GM11168 (cell line): ENCODE results near the gene PKD1.

Source experiments
- in situ Hi-C: fragments of 300-500 bp; cut with MboI; formaldehyde crosslinking; loops from one replicate; pipeline ENCODE4 v1.12.0; 2022; ENCODE audit warnings: low sequenced_read_pairs; ENCODE audit not compliant: unreplicated experiment

PKD1 gene

DNA sequence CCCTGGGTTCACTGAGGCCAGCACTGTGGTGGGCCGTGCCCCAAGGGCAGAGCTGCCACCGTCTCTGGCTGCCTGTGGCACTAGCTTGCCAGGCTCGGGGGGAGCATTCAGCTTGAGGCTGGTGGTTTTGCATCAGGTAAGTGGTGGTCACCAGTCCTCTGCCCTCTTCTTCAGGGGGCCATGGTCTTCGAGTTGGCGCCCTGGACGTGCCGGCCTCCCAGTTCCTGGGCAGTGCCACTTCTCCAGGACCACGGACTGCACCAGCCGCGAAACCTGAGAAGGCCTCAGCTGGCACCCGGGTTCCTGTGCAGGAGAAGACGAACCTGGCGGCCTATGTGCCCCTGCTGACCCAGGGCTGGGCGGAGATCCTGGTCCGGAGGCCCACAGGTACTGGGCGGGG, 55.7 kb downstream of the PKD1 start:
- in situ Hi-C loops: no loop called here

DNA sequence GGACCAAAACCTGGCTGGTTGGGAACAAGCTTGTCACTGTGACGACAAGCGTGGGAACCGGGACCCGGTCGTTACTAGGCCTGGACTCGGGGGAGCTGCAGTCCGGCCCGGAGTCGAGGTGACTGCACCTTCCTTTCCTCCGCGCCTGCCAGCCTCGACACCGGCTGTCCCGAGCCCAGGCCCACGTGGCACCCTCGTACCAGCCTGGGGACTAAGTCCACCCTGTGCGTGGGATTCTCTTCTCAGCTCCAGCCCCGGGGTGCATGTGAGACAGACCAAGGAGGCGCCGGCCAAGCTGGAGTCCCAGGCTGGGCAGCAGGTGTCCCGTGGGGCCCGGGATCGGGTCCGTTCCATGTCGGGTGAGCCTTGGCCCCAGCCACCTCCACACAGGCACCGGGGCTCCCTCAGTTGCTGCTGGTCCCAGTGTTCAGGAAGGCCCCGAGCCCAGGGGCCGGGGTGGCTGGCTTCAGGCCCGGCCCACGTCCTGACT, 56.3 kb downstream of the PKD1 start:
- in situ Hi-C loops: no loop called here

DNA sequence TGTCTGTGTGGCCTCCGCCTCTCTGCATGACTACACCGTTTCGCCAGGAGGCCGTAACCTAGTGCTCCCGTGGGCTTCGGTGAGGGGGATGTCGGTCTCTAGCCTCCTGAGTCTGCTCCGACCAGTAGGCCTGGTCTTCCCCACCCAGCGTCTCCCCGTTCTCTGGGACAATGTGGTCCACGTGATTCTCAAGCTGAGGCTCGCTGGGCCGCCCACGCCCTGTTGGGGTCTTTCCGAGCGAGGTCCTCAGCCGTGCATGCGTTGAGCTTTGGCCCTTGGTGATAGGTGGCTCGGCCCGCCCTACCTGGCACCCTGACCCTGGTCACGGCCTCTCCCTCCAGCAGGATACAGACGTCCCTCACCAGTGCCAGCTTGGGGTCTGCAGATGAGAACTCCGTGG, 57.0 kb downstream of the PKD1 start:
- in situ Hi-C loops: no loop called here

DNA sequence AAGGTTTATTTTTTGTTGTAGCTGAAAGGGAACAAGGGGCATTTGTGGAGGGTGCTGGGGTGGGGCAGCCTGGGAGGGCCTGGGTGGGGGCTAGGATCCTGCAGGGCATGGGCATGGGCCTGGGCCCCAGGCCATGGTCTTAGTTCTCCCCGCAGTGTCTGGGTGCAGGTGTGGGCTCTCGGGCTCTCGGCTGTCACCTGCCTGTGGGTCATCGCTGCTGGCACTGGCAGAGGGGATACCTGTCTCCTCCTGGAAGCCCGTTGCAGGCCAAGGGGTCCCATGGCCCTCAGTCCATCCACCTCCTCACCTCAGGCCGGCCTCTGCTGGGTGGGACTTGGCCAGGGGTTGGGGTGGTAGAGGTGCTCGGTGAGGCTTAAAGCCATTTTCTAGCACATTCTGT, 57.6 kb downstream of the PKD1 start:
- in situ Hi-C loops: no loop called here

DNA sequence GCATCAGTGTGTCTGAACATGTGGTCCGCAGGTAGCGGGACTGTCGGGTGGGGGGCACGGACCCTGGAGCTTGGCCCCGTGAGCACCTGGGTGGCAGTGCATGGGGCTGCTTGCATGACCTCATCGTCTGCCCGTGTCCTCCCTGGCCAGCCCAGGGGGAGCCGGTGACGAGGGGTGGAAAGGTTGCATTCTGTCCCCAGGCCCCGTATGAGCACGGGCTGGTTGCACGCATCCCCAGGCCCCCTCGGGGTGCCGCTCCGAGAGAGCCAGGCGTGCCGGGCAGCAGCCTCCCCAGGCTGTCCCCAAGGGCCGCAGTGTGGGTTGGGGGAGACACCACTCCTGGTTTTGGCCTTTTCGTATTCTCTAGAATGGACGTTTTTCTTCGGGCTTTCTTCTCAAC, 58.0 kb downstream of the PKD1 start:
- in situ Hi-C loops: no loop called here

DNA sequence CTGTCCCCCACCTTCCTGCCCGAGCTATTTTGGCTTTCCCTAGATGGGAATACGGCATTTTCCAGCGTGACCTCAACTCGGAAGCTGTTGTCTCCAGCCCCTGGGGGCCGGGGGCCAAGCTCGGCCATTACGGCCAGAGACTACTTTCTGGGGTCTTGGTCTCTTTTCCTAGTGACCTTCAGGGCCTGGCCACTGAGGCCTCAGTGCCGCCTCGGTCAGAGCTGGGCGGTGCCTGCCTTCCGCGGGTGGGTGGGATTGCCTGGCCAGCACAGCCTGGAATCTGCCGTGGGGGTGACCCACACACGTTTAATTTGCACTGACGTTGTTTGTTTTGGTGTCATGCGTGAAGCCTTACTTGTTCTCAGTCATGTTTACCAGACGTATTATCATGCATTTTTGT, 58.7 kb downstream of the PKD1 start:
- in situ Hi-C loops: no loop called here

DNA sequence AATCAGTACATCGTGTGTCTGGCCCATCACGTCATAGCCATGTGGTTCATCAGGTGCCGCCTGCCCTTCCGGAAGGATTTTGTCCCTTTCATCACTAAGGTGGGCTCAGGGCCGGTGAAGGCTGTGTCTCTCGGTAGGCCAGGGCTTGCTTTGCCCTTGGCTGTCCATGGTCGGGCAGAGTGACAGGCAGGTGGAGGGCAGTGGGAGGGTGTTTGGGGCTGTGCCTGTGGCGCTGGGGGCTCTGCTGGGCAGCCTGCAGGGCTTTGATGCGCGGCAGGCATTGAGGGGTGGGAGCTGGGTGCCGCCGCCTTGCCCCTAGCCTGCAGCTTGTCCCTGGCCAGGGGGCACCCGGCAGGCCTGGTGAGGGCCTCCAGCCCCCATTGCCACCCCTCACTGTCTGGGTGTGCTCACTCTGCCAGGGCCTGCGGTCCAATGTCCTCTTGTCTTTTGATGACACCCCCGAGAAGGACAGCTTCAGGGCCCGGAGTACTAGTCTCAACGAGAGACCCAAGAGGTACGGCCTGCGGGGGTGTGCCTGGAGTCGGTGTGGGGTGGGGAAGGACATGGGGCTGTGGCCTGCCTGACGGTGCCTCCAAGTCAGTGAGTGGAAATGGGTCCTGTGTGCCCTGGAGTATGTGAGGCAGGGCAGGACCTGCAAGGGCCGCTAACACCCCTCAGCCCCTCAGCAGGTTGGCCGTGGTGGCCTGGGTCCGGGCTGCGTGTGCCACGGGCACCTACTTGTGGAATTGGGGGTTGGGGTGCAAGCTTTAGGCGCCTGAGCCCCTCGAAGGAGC, 59.4 kb downstream of the PKD1 start:
- in situ Hi-C loops: no loop called here

DNA sequence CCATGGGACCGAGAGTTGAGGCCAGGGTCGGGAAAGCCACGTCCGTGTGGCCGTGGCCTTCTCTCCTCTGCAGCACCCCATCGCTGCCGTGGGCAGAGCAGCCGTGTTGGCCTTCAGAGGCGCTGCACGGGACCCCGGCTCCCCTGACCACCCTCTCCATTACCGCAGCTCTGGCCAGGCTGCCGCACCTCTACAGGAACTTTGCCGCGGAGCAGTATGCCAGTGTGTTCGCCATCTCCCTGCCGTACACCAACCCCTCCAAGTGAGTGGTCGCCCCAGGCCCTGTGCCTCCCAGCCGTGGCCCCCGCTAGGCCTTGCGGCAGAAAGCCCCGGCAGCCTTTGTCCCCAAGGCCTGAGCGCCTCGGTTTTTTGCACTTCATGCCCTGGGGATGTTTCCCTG, 60.1 kb downstream of the PKD1 start:
- in situ Hi-C loops: no loop called here

DNA sequence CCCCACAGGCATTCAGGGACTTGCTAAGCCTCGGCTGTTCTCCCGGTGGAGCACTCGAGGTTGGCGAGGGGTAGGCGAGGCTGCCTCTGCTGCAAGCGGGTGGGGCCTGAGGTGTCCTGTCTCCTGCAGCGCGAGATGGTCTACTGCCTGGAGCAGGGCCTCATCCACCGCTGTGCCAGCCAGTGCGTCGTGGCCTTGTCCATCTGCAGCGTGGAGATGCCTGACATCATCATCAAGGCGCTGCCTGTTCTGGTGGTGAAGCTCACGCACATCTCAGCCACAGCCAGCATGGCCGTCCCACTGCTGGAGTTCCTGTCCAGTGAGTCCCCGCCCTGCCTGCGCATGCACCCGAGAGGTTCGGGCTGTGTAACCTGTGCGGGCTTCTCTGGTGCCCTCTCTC, 61.6 kb downstream of the PKD1 start:
- in situ Hi-C loops: no loop called here

DNA sequence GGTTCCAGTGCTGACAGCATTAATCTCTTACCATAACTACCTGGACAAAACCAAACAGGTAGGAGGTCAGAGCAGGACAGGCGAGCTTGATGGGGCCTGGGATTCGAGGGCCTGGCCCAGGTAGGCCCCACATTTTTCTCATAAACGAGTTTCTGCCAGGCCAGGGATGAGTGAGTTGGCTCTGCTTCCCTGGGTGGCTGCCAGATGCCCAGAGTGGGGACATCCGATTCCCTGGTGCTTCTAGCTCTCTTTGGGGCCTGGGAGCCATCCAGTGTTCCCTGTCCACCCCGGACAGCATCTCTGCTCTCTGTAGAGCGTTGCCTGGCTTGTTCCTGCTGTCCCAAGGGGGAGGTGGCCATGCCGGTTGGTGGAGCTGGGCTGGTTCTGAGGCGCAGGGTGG, 62.8 kb downstream of the PKD1 start:
- in situ Hi-C loops: no loop called here

DNA sequence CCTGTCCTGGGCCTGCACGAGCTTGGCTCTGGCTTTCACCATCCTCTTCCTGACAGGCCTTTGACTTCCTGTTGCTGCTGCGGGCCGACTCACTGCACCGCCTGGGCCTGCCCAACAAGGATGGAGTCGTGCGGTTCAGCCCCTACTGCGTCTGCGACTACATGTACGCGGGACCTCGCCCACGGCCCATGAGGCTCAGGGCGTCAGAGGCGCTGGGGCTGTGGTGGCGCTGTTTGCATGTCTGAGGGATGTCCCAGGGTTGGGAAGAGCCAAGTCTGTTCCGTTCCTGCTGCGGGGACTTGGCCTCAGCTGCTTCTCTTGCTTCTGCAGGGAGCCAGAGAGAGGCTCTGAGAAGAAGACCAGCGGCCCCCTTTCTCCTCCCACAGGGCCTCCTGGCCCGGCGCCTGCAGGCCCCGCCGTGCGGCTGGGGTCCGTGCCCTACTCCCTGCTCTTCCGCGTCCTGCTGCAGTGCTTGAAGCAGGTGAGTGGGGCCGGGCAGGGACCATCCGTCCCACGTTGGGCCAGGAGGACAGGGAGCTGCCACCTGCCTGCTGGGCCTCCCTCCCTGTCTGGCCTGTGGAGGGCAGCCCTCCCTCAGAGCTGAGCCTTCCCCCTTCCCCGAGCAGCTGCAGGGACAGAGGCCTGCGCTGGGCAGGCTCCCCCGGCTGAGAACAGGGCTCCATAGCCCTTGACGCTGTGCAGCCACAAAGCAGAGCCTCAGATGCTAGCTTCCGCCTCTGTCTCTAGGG, 64.1 kb downstream of the PKD1 start:
- in situ Hi-C loops: no loop called here

DNA sequence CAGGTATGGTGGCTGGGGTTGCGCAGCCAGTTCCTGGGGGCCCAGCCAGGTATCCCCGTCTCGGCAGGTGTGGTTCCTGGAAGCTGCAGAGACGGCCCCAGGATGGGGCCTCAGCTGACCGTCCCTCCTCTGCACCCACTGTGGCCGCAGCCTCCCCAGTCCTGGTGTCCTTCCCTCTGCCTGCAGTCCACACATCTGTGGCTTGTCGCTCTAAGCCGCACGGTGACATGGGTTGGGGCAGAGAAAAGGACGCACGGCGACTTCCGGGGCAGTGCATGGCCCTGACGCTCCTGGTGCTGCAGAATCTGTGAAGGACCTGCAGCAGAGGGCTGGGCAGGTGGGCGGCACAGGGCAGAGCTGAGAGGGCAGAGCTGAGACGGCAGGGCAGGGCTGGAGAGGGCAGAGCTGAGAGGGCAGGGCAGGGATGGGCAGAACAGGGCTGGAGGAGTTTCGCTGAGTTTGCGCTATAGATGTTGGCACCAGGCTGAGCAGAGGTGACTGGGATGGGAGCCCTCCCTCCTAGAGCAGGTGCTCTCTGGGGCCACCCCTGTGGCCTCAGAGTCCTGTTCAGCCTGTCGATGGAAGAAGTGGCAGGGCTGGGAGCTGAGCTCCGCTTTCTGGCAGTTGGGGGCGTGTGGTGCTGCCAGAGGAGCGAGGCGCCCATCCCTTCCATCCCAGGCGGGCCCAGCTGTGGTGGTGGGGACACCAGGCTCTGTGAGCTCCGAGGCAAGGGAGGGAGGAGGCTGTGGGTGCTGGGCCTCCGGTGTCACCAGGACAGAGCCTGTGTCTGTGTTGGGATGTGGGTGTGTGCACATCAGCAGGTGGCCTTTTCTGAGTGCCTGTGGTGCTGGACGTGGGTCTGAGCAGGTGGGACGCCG, 64.9 kb downstream of the PKD1 start:
- in situ Hi-C loops: no loop called here

DNA sequence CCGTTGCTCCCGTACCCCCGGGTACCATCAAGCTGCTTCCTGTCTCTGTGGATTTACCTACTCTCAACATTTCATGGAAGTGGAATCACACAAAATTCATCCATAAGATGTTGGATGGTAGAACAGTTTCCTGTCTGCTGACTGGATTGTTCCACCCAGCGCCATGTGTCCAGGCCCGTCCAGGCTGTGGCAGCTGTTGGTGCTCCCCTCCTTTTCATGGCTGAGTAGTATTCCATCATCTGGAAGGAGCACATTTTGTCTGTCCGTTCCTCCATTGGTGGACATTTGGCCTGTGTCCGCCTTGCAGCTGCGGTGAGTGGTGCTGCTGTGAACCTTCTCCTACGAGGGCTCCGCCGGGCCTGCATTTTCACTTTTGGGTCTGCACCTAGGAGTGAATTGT, 69.6 kb downstream of the PKD1 start:
- in situ Hi-C loops: no loop called here

DNA sequence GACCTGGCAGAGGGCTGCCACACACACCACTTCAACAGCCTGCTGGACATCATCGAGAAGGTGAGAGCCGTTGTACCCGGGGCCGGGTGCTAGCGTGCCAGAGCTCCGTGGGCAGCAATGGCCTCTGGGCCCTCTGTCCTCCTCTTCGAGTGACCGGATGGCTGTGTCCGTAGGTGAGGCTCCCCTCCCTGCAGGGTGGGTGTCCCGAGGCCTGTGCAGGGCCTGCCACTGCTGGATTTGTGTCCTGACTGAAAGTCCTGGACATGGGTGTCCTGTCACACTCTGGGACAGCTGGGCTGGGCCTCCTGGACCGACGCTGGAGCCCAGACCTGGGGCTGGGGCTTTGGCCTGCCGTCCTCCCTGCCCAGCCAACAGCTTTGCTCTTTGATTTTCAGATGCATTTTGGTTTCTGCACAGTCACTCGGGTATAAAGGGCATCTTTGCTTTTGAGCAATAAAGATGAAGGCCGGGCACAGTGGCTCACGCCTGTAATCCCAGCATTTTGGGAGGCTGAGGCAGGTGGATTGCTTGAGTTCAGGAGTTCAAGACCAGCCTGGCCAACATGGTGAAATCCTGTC, 71.2 kb downstream of the PKD1 start:
- in situ Hi-C loops: no loop called here

DNA sequence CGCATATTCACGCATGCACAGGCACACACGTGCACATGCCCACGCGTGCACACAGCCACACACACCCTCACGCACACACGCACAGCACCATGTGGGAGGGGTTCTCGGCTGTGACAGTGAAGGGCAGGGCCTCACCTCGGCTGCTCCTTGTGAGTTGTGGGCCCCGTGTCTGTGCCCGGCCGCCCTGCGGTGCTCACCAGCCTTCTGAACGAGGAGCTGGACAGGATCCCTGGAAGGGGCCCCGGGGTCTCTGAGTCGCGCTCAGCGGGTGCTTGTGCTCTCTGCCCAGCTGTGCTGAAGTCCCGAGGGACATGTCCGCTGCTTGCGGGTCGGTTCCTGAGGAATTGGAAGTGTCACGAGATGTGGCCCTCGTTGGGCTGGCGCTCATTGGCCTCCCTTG, 71.8 kb downstream of the PKD1 start:
- in situ Hi-C loops: no loop called here

DNA sequence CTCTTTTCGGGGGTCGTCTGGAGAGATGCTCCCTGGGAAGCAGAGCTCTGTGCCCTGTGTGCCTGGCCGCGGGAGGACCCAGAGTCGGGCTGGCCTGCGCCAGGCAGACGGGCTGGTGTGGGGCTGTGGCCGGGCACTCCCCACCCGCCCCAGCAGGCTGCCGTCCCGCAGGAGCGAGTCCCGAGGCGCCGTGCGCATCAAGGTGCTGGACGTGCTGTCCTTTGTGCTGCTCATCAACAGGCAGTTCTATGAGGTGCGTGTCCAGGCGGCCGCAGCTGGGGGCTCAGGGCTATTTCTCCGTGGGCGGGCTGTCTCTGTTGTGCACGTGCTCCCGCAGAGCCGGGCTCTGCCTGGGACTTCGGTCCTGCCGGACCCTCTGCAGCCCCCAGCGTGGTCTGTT, 72.9 kb downstream of the PKD1 start:
- in situ Hi-C loops: no loop called here

DNA sequence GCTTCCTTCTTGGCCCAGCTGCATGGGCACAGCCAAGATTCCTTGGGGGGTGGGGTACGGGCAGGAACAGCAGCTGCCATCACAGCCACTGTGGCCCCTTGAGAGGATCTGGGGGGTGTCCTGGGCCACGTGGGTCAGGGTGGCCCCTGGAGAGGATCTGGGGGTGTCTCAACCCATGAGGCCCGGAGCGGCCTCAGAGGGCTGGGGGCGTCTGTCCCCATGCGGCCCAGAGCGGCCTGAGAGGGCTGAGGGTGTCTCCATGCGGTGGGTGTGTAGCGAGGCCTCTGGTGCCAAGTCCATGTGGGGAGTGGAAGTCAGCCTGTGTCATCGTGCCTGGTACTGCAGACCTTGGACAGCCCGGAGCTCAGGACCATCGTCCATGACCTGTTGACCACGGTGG, 74.2 kb downstream of the PKD1 start:
- in situ Hi-C loops: no loop called here

DNA sequence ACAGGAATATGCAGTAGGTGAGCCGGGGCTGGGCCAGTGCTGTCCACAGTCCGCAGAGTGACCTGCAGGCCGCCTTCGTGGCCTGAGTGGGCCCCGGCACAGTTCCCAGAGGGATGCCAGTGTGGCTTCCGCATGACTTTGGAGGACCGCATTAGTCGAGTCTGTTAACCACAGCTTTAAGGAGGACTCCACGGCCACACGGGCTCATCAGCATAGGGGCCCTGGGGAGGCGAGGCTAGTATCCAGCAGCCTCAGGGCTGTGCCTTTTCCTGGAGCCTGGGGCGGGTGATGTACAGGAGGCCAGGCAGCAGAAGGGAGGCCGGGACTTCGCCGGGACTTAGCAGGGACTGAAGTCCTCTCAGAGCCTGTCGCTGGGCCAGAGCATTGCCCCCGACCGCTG, 74.7 kb downstream of the PKD1 start:
- in situ Hi-C loops: no loop called here

DNA sequence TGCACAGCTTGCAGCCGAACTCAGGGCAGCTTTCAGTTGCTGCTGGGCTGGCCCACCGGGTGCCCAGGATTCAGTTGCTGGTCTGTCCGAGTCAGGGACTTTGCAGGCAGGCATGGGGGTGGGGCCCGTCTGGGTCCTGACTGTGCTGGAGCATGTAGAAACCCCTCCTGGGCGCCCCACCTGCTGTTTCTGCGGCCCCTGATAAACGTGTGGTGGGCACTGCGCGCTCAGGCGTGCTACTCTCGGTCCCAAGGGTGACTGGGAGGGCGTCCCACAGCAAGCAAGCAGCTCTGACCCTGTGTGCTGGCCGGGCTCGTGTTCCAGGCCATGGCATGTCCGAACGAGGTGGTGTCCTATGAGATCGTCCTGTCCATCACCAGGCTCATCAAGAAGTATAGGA, 75.4 kb downstream of the PKD1 start:
- in situ Hi-C loops: no loop called here

DNA sequence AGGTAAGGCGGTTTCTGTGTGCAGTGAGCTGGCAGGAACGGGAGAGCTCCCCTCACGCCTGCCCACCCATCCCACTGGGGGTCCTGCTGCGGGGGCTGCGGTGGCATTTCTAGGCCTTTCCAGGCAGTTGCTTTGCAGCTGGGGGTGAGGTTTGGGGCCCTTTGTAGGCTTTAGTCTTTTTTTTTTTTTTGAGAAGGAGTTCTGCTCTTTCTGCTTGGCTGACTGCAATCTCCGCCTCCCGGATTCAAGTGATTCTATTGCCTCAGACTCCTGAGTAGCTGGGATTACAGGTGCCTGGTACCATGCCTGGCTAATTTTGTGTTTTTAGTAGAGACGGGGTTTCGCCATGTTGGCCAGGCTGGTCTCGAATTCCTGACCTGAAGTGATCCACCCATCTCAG, 76.8 kb downstream of the PKD1 start:
- in situ Hi-C loops: no loop called here

DNA sequence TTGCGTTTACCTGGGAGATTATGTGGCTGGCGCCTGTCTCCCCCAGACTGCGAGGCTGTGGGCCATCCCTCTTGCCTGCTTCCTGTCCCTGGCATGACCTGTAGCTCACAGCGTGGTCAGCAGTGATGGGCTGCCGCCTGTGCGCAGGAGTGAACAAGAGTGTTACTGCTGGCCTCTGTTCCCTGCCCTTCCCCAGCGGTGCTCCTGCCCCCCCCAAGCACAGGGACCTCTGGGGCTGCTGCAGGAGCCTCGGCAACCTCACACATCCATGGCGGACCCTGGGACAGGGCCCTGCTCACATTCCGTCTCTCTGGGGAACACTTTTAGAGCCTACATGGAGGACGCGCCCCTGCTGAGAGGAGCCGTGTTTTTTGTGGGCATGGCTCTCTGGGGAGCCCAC, 77.3 kb downstream of the PKD1 start:
- in situ Hi-C loops: no loop called here
